HepG2 (cell line): Measurements from ENCODE around the gene RPL38. TPM values are rescaled to one million over a fixed set of nuclear protein-coding genes. Genes with fewer than 3 reads are reported as not detected.
A peak's percentile ranks its signal among the peaks of the same experiment; 100 is the strongest.

ENCODE experiments used
- MEIS2 ChIP-seq: sonication (generic); formaldehyde crosslinking; IDR thresholded peaks from 2 replicates; pipeline ENCODE4 v1.9.0; 2021; ENCODE audit warnings: mild to moderate bottlenecking, missing genetic modification reagents
- MXD4 ChIP-seq: IDR thresholded peaks from 2 replicates; pipeline ENCODE4 v1.6.1; 2016; ENCODE audit warnings: mild to moderate bottlenecking, missing biosample characterization, missing genetic modification reagents
- NFIB ChIP-seq: sonication (generic); formaldehyde crosslinking; IDR thresholded peaks from 2 replicates; pipeline ENCODE4 v1.9.0; 2021; ENCODE audit warnings: missing genetic modification reagents, mild to moderate bottlenecking, borderline replicate concordance
- SAP130 ChIP-seq: IDR thresholded peaks from 2 replicates; pipeline ENCODE4 v1.6.1; 2016; ENCODE audit warnings: low read depth
- SCMH1 ChIP-seq: sonication (generic); formaldehyde crosslinking; IDR thresholded peaks from 2 replicates; pipeline ENCODE4 v1.9.0; 2021; ENCODE audit warnings: missing genetic modification reagents, mild to moderate bottlenecking, borderline replicate concordance
- ZNF205 ChIP-seq: IDR thresholded peaks from 2 replicates; pipeline ENCODE4 v1.6.1; 2018; ENCODE audit warnings: missing biosample characterization, missing genetic modification reagents
- ZNF616 ChIP-seq: sonication (generic); formaldehyde crosslinking; IDR thresholded peaks from 2 replicates; pipeline ENCODE4 v1.5.0; 2020; ENCODE audit warnings: low read depth, mild to moderate bottlenecking, missing genetic modification reagents
- polyA plus RNA-seq, 8 experiments: library from polyadenylated mRNA; depleted of rRNA in 3 of 8; stranded (reverse) in 7 of 8; unstranded in 1 of 8; fragments of >200 nt; fragmentation: Illumina TruSeq in 4 of 8; extraction: Trizol in 4 of 8; gene quantifications; 2 replicates each; pipeline versions ENCODE4 v1.2.1 to v1.2.3, GENCODE V29; 2011 to 2016; ENCODE audit warnings: low read depth in 4 of 8, missing spikeins in 1 of 8, mixed read lengths in 1 of 8; ENCODE audit not compliant: insufficient read depth in 1 of 8
- total RNA-seq, 5 experiments: library from RNA; depleted of rRNA; stranded (reverse); fragments of >200 nt; fragmentation: Illumina TruSeq; extraction: Trizol; gene quantifications; 2 replicates each; pipeline ENCODE4 v1.2.3, GENCODE V29; 2016; ENCODE audit warnings: low read depth in 1 of 5
- TF ChIP-seq, protein P1 (sequence below): sonication (generic); formaldehyde crosslinking; IDR thresholded peaks from 2 replicates; pipeline ENCODE4 v1.5.0; 2020; ENCODE audit warnings: missing genetic modification reagents
- TF ChIP-seq, protein P2 (sequence below): IDR thresholded peaks from 2 replicates; pipeline ENCODE4 v1.6.1; 2016; ENCODE audit warnings: mild to moderate bottlenecking
- TF ChIP-seq, protein P3 (sequence below): sonication (generic); formaldehyde crosslinking; IDR thresholded peaks from 2 replicates; pipeline ENCODE4 v1.5.1; 2020; ENCODE audit warnings: mild to moderate bottlenecking, missing genetic modification reagents, borderline replicate concordance
- TF ChIP-seq, protein P4 (sequence below): sonication (generic); formaldehyde crosslinking; conservative IDR thresholded peaks from 2 replicates; pipeline ENCODE4 v1.4.0; 2020; ENCODE audit warnings: missing genetic modification reagents
- TF ChIP-seq, protein P5 (sequence below), 2 experiments: fragments of 450-650 bp in 1 of 2; sonication (generic) in 1 of 2; formaldehyde crosslinking in 1 of 2; IDR thresholded peaks; 2 replicates each; pipeline versions ENCODE4 v1.6.1 to v1.8.0; 2016 to 2022; ENCODE audit warnings: antibody characterized with exemption in 1 of 2, mild to moderate bottlenecking in 1 of 2, missing genetic modification reagents in 1 of 2
- TF ChIP-seq, protein P6 (sequence below): sonication (generic); formaldehyde crosslinking; IDR thresholded peaks from 2 replicates; pipeline ENCODE4 v1.5.0; 2020; ENCODE audit warnings: missing genetic modification reagents

The RPL38 gene
- total and polyA plus RNA-seq, 2 of the 13 experiments (the other 11 are each of a cell fraction or from before 2014, with no cell fraction given), result 2,370 to 2,372 TPM

DNA sequence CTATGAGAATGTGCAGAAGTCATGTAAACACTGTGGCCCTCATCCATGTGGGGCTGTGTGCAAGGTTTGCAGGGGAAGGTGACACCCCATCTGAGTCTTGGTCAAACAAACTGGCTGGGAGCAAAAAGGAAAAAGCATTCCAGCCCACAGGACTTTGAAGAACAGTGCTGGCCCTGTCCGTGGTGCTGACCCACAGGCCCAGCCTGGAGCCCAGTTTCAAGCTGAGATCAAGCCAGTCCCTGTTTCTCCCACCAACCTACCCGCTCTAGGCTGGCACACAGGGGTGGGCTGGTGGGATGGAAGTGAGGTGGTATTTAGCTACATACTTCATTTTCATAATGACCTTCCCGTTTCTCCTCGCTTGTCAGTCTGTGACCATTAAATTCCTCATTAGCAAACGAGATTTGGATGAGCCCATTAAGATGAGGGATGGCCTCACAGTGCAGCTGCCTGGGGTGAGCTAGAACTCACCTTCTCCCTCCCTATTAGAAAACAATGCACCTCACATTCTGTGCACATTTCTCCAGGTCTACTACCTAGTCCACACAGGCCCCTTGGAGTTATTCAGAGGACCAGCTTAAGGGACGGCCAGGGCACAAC, 12.6 kb upstream of the RPL38 start (continued):
- TF ChIP-seq, protein P1, sequence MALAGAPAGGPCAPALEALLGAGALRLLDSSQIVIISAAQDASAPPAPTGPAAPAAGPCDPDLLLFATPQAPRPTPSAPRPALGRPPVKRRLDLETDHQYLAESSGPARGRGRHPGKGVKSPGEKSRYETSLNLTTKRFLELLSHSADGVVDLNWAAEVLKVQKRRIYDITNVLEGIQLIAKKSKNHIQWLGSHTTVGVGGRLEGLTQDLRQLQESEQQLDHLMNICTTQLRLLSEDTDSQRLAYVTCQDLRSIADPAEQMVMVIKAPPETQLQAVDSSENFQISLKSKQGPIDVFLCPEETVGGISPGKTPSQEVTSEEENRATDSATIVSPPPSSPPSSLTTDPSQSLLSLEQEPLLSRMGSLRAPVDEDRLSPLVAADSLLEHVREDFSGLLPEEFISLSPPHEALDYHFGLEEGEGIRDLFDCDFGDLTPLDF (CRISPR knock-in tag), result peak; percentile 42; the same call in 1 of the 2 replicates
- TF ChIP-seq, protein P2, sequence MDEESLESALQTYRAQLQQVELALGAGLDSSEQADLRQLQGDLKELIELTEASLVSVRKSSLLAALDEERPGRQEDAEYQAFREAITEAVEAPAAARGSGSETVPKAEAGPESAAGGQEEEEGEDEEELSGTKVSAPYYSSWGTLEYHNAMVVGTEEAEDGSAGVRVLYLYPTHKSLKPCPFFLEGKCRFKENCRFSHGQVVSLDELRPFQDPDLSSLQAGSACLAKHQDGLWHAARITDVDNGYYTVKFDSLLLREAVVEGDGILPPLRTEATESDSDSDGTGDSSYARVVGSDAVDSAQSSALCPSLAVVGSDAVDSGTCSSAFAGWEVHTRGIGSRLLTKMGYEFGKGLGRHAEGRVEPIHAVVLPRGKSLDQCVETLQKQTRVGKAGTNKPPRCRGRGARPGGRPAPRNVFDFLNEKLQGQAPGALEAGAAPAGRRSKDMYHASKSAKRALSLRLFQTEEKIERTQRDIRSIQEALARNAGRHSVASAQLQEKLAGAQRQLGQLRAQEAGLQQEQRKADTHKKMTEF (CRISPR knock-in tag), result no peak
- peak; percentile 26; the same call in 1 of the 2 replicates for TF ChIP-seq SAP130 (CRISPR knock-in tag)
- no peak for TF ChIP-seq MXD4
- TF ChIP-seq MEIS2 (CRISPR knock-in tag), result peak; percentile 88
- no peak for TF ChIP-seq ZNF616 (CRISPR knock-in tag)
- TF ChIP-seq, protein P3, sequence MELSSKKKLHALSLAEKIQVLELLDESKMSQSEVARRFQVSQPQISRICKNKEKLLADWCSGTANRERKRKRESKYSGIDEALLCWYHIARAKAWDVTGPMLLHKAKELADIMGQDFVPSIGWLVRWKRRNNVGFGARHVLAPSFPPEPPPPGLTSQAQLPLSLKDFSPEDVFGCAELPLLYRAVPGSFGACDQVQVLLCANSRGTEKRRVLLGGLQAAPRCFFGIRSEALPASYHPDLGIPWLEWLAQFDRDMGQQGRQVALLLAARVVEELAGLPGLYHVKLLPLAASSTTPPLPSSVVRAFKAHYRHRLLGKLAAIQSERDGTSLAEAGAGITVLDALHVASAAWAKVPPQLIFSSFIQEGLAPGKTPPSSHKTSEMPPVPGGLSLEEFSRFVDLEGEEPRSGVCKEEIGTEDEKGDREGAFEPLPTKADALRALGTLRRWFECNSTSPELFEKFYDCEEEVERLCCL (CRISPR knock-in tag), result no peak
- no peak for TF ChIP-seq ZNF205
- TF ChIP-seq, protein P4, sequence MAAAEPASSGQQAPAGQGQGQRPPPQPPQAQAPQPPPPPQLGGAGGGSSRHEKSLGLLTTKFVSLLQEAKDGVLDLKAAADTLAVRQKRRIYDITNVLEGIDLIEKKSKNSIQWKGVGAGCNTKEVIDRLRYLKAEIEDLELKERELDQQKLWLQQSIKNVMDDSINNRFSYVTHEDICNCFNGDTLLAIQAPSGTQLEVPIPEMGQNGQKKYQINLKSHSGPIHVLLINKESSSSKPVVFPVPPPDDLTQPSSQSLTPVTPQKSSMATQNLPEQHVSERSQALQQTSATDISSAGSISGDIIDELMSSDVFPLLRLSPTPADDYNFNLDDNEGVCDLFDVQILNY (CRISPR knock-in tag), result no peak
- TF ChIP-seq SCMH1, result no peak
- TF ChIP-seq, protein P5, sequence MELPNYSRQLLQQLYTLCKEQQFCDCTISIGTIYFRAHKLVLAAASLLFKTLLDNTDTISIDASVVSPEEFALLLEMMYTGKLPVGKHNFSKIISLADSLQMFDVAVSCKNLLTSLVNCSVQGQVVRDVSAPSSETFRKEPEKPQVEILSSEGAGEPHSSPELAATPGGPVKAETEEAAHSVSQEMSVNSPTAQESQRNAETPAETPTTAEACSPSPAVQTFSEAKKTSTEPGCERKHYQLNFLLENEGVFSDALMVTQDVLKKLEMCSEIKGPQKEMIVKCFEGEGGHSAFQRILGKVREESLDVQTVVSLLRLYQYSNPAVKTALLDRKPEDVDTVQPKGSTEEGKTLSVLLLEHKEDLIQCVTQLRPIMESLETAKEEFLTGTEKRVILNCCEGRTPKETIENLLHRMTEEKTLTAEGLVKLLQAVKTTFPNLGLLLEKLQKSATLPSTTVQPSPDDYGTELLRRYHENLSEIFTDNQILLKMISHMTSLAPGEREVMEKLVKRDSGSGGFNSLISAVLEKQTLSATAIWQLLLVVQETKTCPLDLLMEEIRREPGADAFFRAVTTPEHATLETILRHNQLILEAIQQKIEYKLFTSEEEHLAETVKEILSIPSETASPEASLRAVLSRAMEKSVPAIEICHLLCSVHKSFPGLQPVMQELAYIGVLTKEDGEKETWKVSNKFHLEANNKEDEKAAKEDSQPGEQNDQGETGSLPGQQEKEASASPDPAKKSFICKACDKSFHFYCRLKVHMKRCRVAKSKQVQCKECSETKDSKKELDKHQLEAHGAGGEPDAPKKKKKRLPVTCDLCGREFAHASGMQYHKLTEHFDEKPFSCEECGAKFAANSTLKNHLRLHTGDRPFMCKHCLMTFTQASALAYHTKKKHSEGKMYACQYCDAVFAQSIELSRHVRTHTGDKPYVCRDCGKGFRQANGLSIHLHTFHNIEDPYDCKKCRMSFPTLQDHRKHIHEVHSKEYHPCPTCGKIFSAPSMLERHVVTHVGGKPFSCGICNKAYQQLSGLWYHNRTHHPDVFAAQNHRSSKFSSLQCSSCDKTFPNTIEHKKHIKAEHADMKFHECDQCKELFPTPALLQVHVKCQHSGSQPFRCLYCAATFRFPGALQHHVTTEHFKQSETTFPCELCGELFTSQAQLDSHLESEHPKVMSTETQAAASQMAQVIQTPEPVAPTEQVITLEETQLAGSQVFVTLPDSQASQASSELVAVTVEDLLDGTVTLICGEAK (IDR thresholded peaks at IDR 0.05), result no peak
- TF ChIP-seq, protein P5 (CRISPR knock-in tag; IDR thresholded peaks at IDR 0.05), result no peak
- TF ChIP-seq NFIB (CRISPR knock-in tag), result no peak
- TF ChIP-seq, protein P6, sequence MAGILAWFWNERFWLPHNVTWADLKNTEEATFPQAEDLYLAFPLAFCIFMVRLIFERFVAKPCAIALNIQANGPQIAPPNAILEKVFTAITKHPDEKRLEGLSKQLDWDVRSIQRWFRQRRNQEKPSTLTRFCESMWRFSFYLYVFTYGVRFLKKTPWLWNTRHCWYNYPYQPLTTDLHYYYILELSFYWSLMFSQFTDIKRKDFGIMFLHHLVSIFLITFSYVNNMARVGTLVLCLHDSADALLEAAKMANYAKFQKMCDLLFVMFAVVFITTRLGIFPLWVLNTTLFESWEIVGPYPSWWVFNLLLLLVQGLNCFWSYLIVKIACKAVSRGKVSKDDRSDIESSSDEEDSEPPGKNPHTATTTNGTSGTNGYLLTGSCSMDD, result 0 out of 2 replicates have a peak, but pooled peaks have one; percentile 55
